Erythroblast (primary cell): ENCODE measurements around the gene CRB1.
"Not testable (repeated sequence)": the region's sequence is repeated elsewhere in the genome, so short reads cannot be mapped to it uniquely, and the experiment has no call there.

Experiments
- DNase-seq, 2 experiments: peaks; one replicate each; lab custom pipeline; 2025; lab: John Stamatoyannopoulos, UW
- GATA1 ChIP-seq: IDR thresholded peaks from 2 replicates; pipeline ENCODE4 v1.6.1; 2011; ENCODE audit warnings: low read depth, mild to moderate bottlenecking, control low read depth, low read length, moderate library complexity
- POLR2A ChIP-seq: IDR thresholded peaks from 2 replicates; pipeline ENCODE4 v1.6.1; 2011; ENCODE audit warnings: mild to moderate bottlenecking, low read length

CRB1 gene

DNA sequence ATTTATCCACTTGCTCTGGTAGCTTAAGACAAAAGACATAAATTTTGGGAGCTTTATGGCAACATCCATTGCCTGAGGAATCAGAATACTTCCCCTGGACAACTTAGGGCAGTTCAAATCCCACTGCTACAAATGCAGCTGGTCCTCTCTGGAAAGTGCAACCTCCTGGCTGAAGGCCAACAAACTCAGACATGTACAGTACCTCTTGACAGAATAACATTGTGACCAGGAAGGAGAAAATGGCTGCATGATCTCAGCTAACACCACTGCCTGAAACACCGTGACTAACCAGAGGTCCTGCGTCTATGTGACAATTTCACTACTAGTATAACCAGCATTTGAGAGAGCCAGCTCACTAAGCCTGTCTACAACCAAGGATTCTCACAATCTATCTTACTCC lies 218.9 kb downstream of the CRB1 start:
- peak in 1 of 2 experiments; percentile 4 for DNase-seq
- TF ChIP-seq POLR2A (no peak), GATA1 (no peak)

DNA sequence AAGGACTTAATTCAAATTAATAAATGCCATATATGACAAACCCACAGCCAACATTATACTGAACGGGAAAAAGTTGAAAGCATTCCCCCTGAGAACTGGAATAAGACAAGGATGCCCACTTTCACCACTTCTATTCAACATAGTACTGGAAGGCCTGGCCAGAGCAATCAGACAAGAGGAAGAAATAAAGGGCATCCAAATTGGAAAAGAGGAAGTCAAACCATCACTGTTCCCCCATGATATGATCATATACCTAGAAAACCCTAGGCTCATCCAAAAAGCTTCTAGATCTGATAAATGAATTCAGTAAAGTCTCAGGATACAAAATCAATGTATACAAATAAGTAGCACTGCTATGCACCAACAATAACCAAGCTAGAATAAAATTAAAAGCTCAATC lies 223.5 kb downstream of the CRB1 start:
- DNase-seq, result not testable (repeated sequence)

DNA sequence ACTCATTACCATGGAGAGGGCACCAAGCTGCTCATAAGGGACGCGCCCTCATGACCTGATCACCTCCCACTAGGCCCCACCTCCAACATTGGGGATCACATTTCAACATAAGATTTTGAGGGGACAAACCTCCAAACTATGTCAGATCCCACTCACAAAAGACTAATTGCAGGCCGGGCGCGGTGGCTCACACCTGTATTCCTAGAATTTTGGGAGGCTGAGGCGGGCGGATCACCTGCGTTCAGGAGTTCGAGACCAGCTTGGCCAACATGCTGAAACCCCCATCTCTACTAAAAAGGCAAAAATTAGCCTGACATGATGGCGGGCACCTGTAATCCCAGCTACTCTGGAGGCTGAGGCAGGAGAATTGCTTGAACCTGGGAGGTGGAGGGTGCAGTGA lies 228.7 kb downstream of the CRB1 start:
- DNase-seq, result no peak
- TF ChIP-seq GATA1 (no peak), POLR2A (no peak)

DNA sequence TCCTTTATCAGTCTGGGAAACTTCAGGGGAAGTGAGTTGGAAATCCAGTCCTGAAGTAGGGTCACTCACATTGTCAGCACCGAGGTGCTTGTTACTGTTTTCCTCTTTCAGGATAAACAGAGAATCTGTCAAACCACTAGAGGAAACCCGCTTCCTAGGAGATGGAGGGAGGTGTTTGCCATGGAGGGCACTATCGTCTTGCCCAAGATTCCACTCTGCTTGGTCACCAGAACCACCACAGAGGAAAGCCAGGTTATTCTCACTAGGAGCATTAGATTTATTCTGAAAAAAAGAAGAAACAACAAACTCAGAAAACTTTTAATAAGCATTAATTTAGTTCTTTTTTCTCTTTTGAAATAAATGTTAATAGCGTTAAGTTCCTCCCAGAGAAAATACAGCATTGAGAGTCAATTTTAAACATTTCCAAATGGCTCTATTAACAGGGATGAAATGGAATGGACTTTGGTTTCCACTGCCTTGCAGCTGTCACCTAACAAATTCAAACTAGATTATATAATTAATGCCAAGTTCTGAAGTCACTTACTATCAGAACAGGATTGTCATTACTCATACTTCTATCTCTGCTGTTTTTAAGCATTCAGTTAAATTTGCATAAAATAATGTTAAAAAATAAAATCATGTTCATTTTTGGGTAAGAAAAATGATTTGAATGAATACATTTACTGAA lies 242.8 kb downstream of the CRB1 start:
- no peak for TF ChIP-seq GATA1
- no peak for TF ChIP-seq POLR2A
- no peak for DNase-seq

DNA sequence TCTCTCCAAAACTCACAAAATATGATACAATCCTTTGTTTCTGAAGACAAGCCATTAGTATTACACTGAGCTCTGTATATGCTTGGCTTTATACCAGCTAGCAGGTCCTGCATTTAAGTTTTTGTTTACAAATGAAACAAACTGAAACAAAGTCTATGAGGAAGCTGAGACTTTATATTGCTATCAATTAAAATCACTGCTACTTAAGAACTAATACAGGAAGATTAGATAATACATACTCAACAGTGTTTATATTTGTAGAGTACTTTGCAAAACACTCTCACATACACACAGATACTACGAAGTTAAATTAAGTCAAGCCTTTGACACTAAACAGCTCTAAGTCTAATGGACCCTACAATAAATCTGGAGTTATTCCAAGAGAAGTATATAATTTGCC lies 247.4 kb downstream of the CRB1 start:
- TF ChIP-seq GATA1 (no peak), POLR2A (no peak)
- DNase-seq, result no peak

DNA sequence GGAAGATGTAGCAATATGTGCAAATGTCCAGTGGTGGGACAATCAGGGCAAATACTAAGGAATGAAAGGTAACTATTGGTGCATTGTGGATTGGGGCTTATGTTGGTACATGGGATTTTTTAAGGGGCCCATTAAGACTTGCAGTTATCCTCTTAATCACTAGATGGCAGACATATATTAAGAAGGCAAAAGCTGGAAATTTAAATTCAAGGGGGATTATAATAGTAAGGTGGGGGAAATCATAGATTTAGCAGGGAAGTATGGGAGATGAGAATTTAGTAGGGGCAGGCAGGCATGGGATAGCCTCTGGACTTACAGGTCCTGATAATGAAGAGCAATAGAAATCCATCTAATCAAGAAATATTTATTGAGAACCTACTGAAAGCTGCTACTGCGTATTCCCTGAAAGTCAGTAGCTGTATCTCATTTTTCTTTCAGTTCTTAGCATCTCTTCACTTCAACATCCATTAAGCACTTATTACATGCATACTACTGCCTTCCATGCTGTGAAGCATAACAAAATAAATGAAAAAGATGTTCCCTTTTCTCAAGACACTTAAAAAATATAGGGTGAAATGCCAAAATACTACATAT lies 251.8 kb downstream of the CRB1 start:
- peak; percentile 5 to 27 for DNase-seq

DNA sequence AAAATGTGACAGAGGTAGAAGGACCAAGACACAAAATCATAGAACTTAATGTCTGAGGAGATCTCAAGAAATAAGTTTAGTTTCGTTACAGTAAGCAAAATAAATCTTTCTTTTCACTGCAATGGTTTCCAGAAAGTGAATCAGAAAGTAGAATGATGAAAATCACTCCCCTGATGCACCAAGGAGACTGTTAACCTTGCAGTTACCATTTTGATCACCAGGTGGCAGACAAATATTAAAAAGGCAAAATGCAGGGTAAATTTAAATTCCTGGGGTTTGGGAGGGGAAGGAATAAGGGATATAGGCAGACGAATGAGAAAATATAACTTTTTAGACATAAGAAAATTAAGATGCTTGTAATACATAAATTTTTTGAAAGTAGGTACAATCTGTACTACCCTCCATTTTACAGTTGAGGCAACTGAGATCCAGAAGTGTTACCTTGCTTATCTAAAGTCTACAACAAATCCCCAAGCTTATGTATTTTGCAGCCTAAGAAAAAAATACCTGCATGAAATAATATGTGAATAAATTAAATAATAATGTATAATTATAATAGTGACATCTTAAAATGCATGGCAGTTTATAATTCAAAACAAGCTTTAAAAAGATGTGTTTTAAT lies 253.2 kb downstream of the CRB1 start:
- DNase-seq, result peak; percentile 33 to 67
- TF ChIP-seq GATA1 (no peak), POLR2A (no peak)

More for the DNA sequence above, 251.8 kb downstream of the CRB1 start:
- TF ChIP-seq GATA1 (no peak), POLR2A (no peak)

DNA sequence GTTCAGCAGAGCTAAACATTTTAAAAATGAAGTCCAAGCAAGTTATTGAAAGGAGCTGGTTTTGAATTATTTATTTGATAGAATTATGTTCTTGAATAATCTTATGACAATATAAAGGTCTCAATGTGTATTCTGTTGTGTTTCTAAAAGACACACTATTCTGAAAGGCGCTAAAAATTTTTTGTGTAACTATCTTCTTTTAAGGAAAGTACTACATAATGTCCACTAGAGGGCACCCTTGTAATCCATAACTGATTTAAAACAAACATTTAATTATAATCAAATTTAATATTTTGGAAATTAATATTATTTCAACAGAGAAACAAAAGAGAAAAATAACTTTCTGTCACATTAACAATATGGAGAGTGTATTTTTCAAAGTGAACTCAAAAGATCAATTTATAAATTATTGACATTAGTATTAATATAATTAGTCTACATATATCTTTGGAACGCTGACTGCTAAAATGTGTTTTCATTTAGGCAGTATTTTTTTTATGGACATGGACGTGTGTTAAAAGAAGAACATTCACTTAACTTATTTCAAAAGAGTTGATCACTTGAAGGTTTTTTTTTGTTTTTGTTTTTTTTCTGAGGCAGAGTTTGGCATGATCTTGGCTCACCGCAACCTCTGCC lies 258.8 kb downstream of the CRB1 start:
- DNase-seq, result peak; percentile 45 to 66
- no peak for TF ChIP-seq GATA1
- no peak for TF ChIP-seq POLR2A
